HepG2 (cell line): ENCODE data around the gene WDR3. TPM values are rescaled to one million over a fixed set of nuclear protein-coding genes. Genes with fewer than 3 reads are reported as not detected.

ENCODE experiments used
- ATAC-seq: fragments of 200-7000 bp; cut with Tn5 transposase; 3 replicates; pipeline ENCODE4 v1.9.1; 2020; ENCODE audit warnings: mild to moderate bottlenecking, moderate library complexity
- BruUV-seq: library from RNA; stranded (reverse); fragments of 400-500 nt; replicated peaks from 2 replicates; lab custom pipeline; 2021; lab: Mats Ljungman, UMichigan
- CTCF ChIA-PET: fragments of 300-600 bp; formaldehyde crosslinking; extraction: SDS; loops from one replicate; lab custom pipeline; 2021; ENCODE audit warnings: low total read pairs, inconsistent platforms, low intra/inter-chr PET ratio; lab: Yijun Ruan, JAX
- POLR2A ChIA-PET: fragments of 350-600 bp; sonication (Branson Sonifier 250); formaldehyde crosslinking; loops from one replicate; lab custom pipeline; 2020; ENCODE audit warnings: antibody characterized with exemption, inconsistent platforms; lab: Yijun Ruan, JAX
- DNase-seq: peaks from one replicate; pipeline ENCODE4 v3.0.0-alpha.2; 2015; ENCODE audit warnings: low spot score
- FAIRE-seq: peaks from 3 replicates; lab custom pipeline; 2011; peaks lifted over from hg19 to GRCh38; lab: Jason Lieb, UNC
- H2AFZ ChIP-seq: one replicate; pipeline ENCODE4 v1.6.1; 2011; ENCODE audit warnings: low read length, inconsistent platforms
- H3K27ac ChIP-seq: fragments of 300-600 bp; 3 replicates; pipeline ENCODE4 v1.8.0; 2011; ENCODE audit warnings: mixed run types, mild to moderate bottlenecking, mixed read lengths, low read length, inconsistent platforms; ENCODE audit not compliant: insufficient read depth; ENCODE audit errors: extremely low read length
- H3K27me3 ChIP-seq, 2 experiments: fragments of 200-600 bp in 1 of 2; 2 replicates in 1 of 2; 3 replicates in 1 of 2; pipeline versions ENCODE4 v1.6.0 to v1.8.0; 2011; ENCODE audit warnings: low read length in 2 of 2, mild to moderate bottlenecking in 2 of 2, moderate library complexity in 2 of 2, inconsistent platforms in 1 of 2; ENCODE audit not compliant: insufficient read depth in 2 of 2, control insufficient read depth in 1 of 2
- H3K36me3 ChIP-seq, 2 experiments: fragments of 200-600 bp in 1 of 2; replicated peaks in 1 of 2; 2 replicates in 1 of 2; 3 replicates in 1 of 2; pipeline versions ENCODE4 v1.5.1 to v1.8.0; 2011; ENCODE audit warnings: low read length in 2 of 2, inconsistent platforms in 1 of 2; ENCODE audit not compliant: insufficient read depth in 2 of 2, control insufficient read depth in 1 of 2
- H3K4me1 ChIP-seq: 2 replicates; pipeline ENCODE4 v1.5.1; 2012; ENCODE audit warnings: low read length, inconsistent platforms; ENCODE audit not compliant: insufficient read depth
- H3K4me2 ChIP-seq: 2 replicates; pipeline ENCODE4 v1.6.0; 2011; ENCODE audit warnings: low read depth, low read length, inconsistent platforms
- H3K4me3 ChIP-seq, 3 experiments: fragments of 200-600 bp in 1 of 3; sonication (generic), shearing (Covaris generic) in 1 of 3; replicated peaks in 1 of 3; 2 replicates each; pipeline ENCODE4 v1.5.1; 2011 to 2016; ENCODE audit warnings: low read length in 3 of 3, inconsistent platforms in 2 of 3, low read depth in 2 of 3, mild to moderate bottlenecking in 2 of 3, control low read depth in 1 of 3, mixed read lengths in 1 of 3; ENCODE audit not compliant: insufficient read depth in 1 of 3
- H3K79me2 ChIP-seq: one replicate; pipeline ENCODE4 v1.6.1; 2011; ENCODE audit warnings: low read length, inconsistent platforms; ENCODE audit not compliant: insufficient read depth
- H3K9ac ChIP-seq: 2 replicates; pipeline ENCODE4 v1.6.0; 2011; ENCODE audit warnings: mild to moderate bottlenecking, low read depth, low read length, inconsistent platforms; ENCODE audit not compliant: insufficient read depth
- H3K9me3 ChIP-seq: 2 replicates; pipeline ENCODE4 v1.5.1; 2012; ENCODE audit warnings: mild to moderate bottlenecking, low read length
- H4K20me1 ChIP-seq: 2 replicates; pipeline ENCODE4 v1.6.0; 2011; ENCODE audit warnings: inconsistent platforms, mild to moderate bottlenecking, low read length, moderate library complexity; ENCODE audit not compliant: insufficient read depth
- KDM1A ChIP-seq: IDR thresholded peaks from 2 replicates; pipeline ENCODE4 v1.6.1; 2016; ENCODE audit warnings: missing compliant biosample characterization
- MEIS1 ChIP-seq: sonication (generic); formaldehyde crosslinking; IDR thresholded peaks from 2 replicates; pipeline ENCODE4 v1.9.0; 2021; ENCODE audit warnings: mild to moderate bottlenecking, missing genetic modification reagents, moderate library complexity, borderline replicate concordance
- NFATC3 ChIP-seq: sonication (generic); formaldehyde crosslinking; IDR thresholded peaks from 2 replicates; pipeline ENCODE4 v1.5.1; 2020; ENCODE audit warnings: mild to moderate bottlenecking, missing genetic modification reagents
- NRL ChIP-seq: sonication (generic); formaldehyde crosslinking; IDR thresholded peaks from 2 replicates; pipeline ENCODE4 v1.5.0; 2020; ENCODE audit warnings: missing genetic modification reagents, mild to moderate bottlenecking, moderate library complexity, borderline replicate concordance
- RELA ChIP-seq: sonication (generic); formaldehyde crosslinking; IDR thresholded peaks from 2 replicates; pipeline ENCODE4 v1.4.0; 2020; ENCODE audit warnings: missing genetic modification reagents
- SATB2 ChIP-seq: sonication (generic); formaldehyde crosslinking; IDR thresholded peaks from 2 replicates; pipeline ENCODE4 v1.5.0; 2020; ENCODE audit warnings: missing genetic modification reagents
- SRSF9 ChIP-seq: fragments of 200-400 bp; formaldehyde crosslinking; IDR thresholded peaks from 2 replicates; pipeline ENCODE4 v1.6.1; 2018; ENCODE audit warnings: borderline replicate concordance, mild to moderate bottlenecking, low read depth, low read length; ENCODE audit not compliant: insufficient read depth, poor library complexity, severe bottlenecking
- THAP11 ChIP-seq: IDR thresholded peaks from 2 replicates; pipeline ENCODE4 v1.6.1; 2016; ENCODE audit warnings: missing biosample characterization, missing genetic modification reagents
- THAP9 ChIP-seq: sonication (generic); formaldehyde crosslinking; IDR thresholded peaks from 2 replicates; pipeline ENCODE4; 2020; ENCODE audit warnings: missing genetic modification reagents, mild to moderate bottlenecking, borderline replicate concordance
- ZBTB42 ChIP-seq: sonication (generic); formaldehyde crosslinking; IDR thresholded peaks from 2 replicates; pipeline ENCODE4 v1.5.0; 2020; ENCODE audit warnings: mild to moderate bottlenecking, missing genetic modification reagents
- ZFP82 ChIP-seq: sonication (generic); formaldehyde crosslinking; IDR thresholded peaks from 2 replicates; pipeline ENCODE4 v1.5.1; 2020; ENCODE audit warnings: mild to moderate bottlenecking, missing genetic modification reagents, borderline replicate concordance
- ZFP90 ChIP-seq: sonication (generic); formaldehyde crosslinking; IDR thresholded peaks from 2 replicates; pipeline ENCODE4 v1.8.0; 2022; ENCODE audit warnings: missing genetic modification reagents, mild to moderate bottlenecking, inconsistent platforms, borderline replicate concordance
- ZNF207 ChIP-seq: fragments of 450-650 bp; IDR thresholded peaks from 2 replicates; pipeline ENCODE4 v1.6.1; 2016; ENCODE audit warnings: antibody characterized with exemption, borderline replicate concordance
- ZNF616 ChIP-seq: sonication (generic); formaldehyde crosslinking; IDR thresholded peaks from 2 replicates; pipeline ENCODE4 v1.5.0; 2020; ENCODE audit warnings: low read depth, mild to moderate bottlenecking, missing genetic modification reagents
- ZNF7 ChIP-seq: IDR thresholded peaks from 2 replicates; pipeline ENCODE4 v1.6.1; 2016; ENCODE audit warnings: missing biosample characterization, missing genetic modification reagents
- ZSCAN12 ChIP-seq: sonication (generic); formaldehyde crosslinking; IDR thresholded peaks from 2 replicates; pipeline ENCODE4 v1.9.0; 2021; ENCODE audit warnings: mild to moderate bottlenecking, missing genetic modification reagents
- WGBS: methylation state at CpG from one replicate; pipeline ENCODE4 v1.1.6; 2017; ENCODE audit warnings: low lambda C conversion rate; 5-methylcytosine and 5-hydroxymethylcytosine counted together
- in situ Hi-C: cut with HindIII; loops from 2 replicates; pipeline ENCODE4 v1.10.0; 2017; ENCODE audit warnings: low pct_unique_long_range_greater_than_20kb; ENCODE audit not compliant: extremely low pct_ligation_motif_present
- intact Hi-C: fragments of 100-400 bp; cut with micrococcal nuclease; formaldehyde crosslinking; loops from one replicate; pipeline ENCODE4 v1.10.0; 2022; ENCODE audit not compliant: unreplicated experiment
- polyA plus RNA-seq, 8 experiments: library from polyadenylated mRNA; depleted of rRNA in 3 of 8; stranded (reverse) in 7 of 8; unstranded in 1 of 8; fragments of >200 nt; fragmentation: Illumina TruSeq in 4 of 8; extraction: Trizol in 4 of 8; gene quantifications; 2 replicates each; pipeline versions ENCODE4 v1.2.1 to v1.2.3, GENCODE V29; 2011 to 2016; ENCODE audit warnings: low read depth in 4 of 8, missing spikeins in 1 of 8, mixed read lengths in 1 of 8; ENCODE audit not compliant: insufficient read depth in 1 of 8
- total RNA-seq, 5 experiments: library from RNA; depleted of rRNA; stranded (reverse); fragments of >200 nt; fragmentation: Illumina TruSeq; extraction: Trizol; gene quantifications; 2 replicates each; pipeline ENCODE4 v1.2.3, GENCODE V29; 2016; ENCODE audit warnings: low read depth in 1 of 5
- TF ChIP-seq, protein P1 (sequence below): sonication (generic); formaldehyde crosslinking; IDR thresholded peaks from 2 replicates; pipeline ENCODE4 v1.9.0; 2022; ENCODE audit warnings: missing genetic modification reagents, mild to moderate bottlenecking, borderline replicate concordance

The WDR3 gene
- total and polyA plus RNA-seq, 2 of the 13 experiments (the other 11 are each of a cell fraction or from before 2014, with no cell fraction given) = 15.9 to 55.5 TPM

GRCh38 chr1:117904485-117904884, 25.1 kb upstream of the WDR3 start:
- H3K9ac ChIP-seq = no peak overlapping the region
- H3K4me3 ChIP-seq = no peak overlapping the region
- no peaks in the 10 kb centered on the region for H3K9me3 ChIP-seq
- intact Hi-C loops (no loop called here), in situ Hi-C loops (no loop called here)
- no TSS peak for BruUV-seq
- POLR2A ChIA-PET = no interaction called here
- no peaks in the 10 kb centered on the region; a peak in 1 of 5 replicates for H3K27me3 ChIP-seq
- DNase-seq = no peak
- no peaks in the 10 kb centered on the region for H3K79me2 ChIP-seq
- CTCF ChIA-PET = no interaction called here
- no peak for FAIRE-seq
- no peak overlapping the region for H3K4me2 ChIP-seq
- no peak overlapping the region for H3K27ac ChIP-seq
- peaks cover 2 to 30% of the 10 kb centered on the region in 2 experiments for H3K36me3 ChIP-seq
- 94% methylated on average over 3 of the region's 3 CpGs for WGBS
- no peak for ATAC-seq
- no peaks in the 10 kb centered on the region for H3K4me1 ChIP-seq
- H4K20me1 ChIP-seq = no peaks in the 10 kb centered on the region
- H2AFZ ChIP-seq = no peak overlapping the region
- TF ChIP-seq NFATC3 (CRISPR knock-in tag) (no peak), MEIS1 (CRISPR knock-in tag) (no peak), ZNF207 (no peak), ZFP82 (CRISPR knock-in tag) (no peak), THAP9 (CRISPR knock-in tag) (no peak), ZFP90 (CRISPR knock-in tag) (no peak), RELA (CRISPR knock-in tag) (no peak), ZBTB42 (CRISPR knock-in tag) (no peak), KDM1A (CRISPR knock-in tag) (no peak), NRL (no peak), ZSCAN12 (CRISPR knock-in tag) (no peak), SATB2 (CRISPR knock-in tag) (no peak), SRSF9 (no peak), ZNF616 (CRISPR knock-in tag) (no peak), ZNF7 (CRISPR knock-in tag) (no peak), THAP11 (no peak)
- TF ChIP-seq, protein P1, sequence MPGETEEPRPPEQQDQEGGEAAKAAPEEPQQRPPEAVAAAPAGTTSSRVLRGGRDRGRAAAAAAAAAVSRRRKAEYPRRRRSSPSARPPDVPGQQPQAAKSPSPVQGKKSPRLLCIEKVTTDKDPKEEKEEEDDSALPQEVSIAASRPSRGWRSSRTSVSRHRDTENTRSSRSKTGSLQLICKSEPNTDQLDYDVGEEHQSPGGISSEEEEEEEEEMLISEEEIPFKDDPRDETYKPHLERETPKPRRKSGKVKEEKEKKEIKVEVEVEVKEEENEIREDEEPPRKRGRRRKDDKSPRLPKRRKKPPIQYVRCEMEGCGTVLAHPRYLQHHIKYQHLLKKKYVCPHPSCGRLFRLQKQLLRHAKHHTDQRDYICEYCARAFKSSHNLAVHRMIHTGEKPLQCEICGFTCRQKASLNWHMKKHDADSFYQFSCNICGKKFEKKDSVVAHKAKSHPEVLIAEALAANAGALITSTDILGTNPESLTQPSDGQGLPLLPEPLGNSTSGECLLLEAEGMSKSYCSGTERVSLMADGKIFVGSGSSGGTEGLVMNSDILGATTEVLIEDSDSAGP (CRISPR knock-in tag) = no peak
